HepG2 (cell line): ENCODE measurements around the gene ACOXL. TPM values are rescaled to one million over a fixed set of nuclear protein-coding genes. Genes with fewer than 3 reads are reported as not detected.

Source experiments
- ATAC-seq: fragments of 200-7000 bp; cut with Tn5 transposase; 3 replicates; pipeline ENCODE4 v1.9.1; 2020; ENCODE audit warnings: mild to moderate bottlenecking, moderate library complexity
- BruUV-seq: library from RNA; stranded (reverse); fragments of 400-500 nt; replicated peaks from 2 replicates; lab custom pipeline; 2021; lab: Mats Ljungman, UMichigan
- CTCF ChIA-PET: fragments of 300-600 bp; formaldehyde crosslinking; extraction: SDS; loops from one replicate; lab custom pipeline; 2021; ENCODE audit warnings: low total read pairs, inconsistent platforms, low intra/inter-chr PET ratio; lab: Yijun Ruan, JAX
- POLR2A ChIA-PET: fragments of 350-600 bp; sonication (Branson Sonifier 250); formaldehyde crosslinking; loops from one replicate; lab custom pipeline; 2020; ENCODE audit warnings: antibody characterized with exemption, inconsistent platforms; lab: Yijun Ruan, JAX
- DNase-seq: peaks from one replicate; pipeline ENCODE4 v3.0.0-alpha.2; 2015; ENCODE audit warnings: low spot score
- FAIRE-seq: peaks from 3 replicates; lab custom pipeline; 2011; peaks lifted over from hg19 to GRCh38; lab: Jason Lieb, UNC
- H2AFZ ChIP-seq: one replicate; pipeline ENCODE4 v1.6.1; 2011; ENCODE audit warnings: low read length, inconsistent platforms
- H3K27ac ChIP-seq: fragments of 300-600 bp; 3 replicates; pipeline ENCODE4 v1.8.0; 2011; ENCODE audit warnings: mixed run types, mild to moderate bottlenecking, mixed read lengths, low read length, inconsistent platforms; ENCODE audit not compliant: insufficient read depth; ENCODE audit errors: extremely low read length
- H3K27me3 ChIP-seq, 2 experiments: fragments of 200-600 bp in 1 of 2; 2 replicates in 1 of 2; 3 replicates in 1 of 2; pipeline versions ENCODE4 v1.6.0 to v1.8.0; 2011; ENCODE audit warnings: low read length in 2 of 2, mild to moderate bottlenecking in 2 of 2, moderate library complexity in 2 of 2, inconsistent platforms in 1 of 2; ENCODE audit not compliant: insufficient read depth in 2 of 2, control insufficient read depth in 1 of 2
- H3K36me3 ChIP-seq, 2 experiments: fragments of 200-600 bp in 1 of 2; replicated peaks in 1 of 2; 2 replicates in 1 of 2; 3 replicates in 1 of 2; pipeline versions ENCODE4 v1.5.1 to v1.8.0; 2011; ENCODE audit warnings: low read length in 2 of 2, inconsistent platforms in 1 of 2; ENCODE audit not compliant: insufficient read depth in 2 of 2, control insufficient read depth in 1 of 2
- H3K4me1 ChIP-seq: 2 replicates; pipeline ENCODE4 v1.5.1; 2012; ENCODE audit warnings: low read length, inconsistent platforms; ENCODE audit not compliant: insufficient read depth
- H3K4me2 ChIP-seq: 2 replicates; pipeline ENCODE4 v1.6.0; 2011; ENCODE audit warnings: low read depth, low read length, inconsistent platforms
- H3K4me3 ChIP-seq, 3 experiments: fragments of 200-600 bp in 1 of 3; sonication (generic), shearing (Covaris generic) in 1 of 3; replicated peaks in 1 of 3; 2 replicates each; pipeline ENCODE4 v1.5.1; 2011 to 2016; ENCODE audit warnings: low read length in 3 of 3, inconsistent platforms in 2 of 3, low read depth in 2 of 3, mild to moderate bottlenecking in 2 of 3, control low read depth in 1 of 3, mixed read lengths in 1 of 3; ENCODE audit not compliant: insufficient read depth in 1 of 3
- H3K79me2 ChIP-seq: one replicate; pipeline ENCODE4 v1.6.1; 2011; ENCODE audit warnings: low read length, inconsistent platforms; ENCODE audit not compliant: insufficient read depth
- H3K9ac ChIP-seq: 2 replicates; pipeline ENCODE4 v1.6.0; 2011; ENCODE audit warnings: mild to moderate bottlenecking, low read depth, low read length, inconsistent platforms; ENCODE audit not compliant: insufficient read depth
- H3K9me3 ChIP-seq: 2 replicates; pipeline ENCODE4 v1.5.1; 2012; ENCODE audit warnings: mild to moderate bottlenecking, low read length
- H4K20me1 ChIP-seq: 2 replicates; pipeline ENCODE4 v1.6.0; 2011; ENCODE audit warnings: inconsistent platforms, mild to moderate bottlenecking, low read length, moderate library complexity; ENCODE audit not compliant: insufficient read depth
- CEBPG ChIP-seq: IDR thresholded peaks from 2 replicates; pipeline ENCODE4 v1.6.1; 2016
- HDAC1 ChIP-seq: sonication (generic); formaldehyde crosslinking; IDR thresholded peaks from 2 replicates; pipeline ENCODE4 v1.5.1; 2020; ENCODE audit warnings: mild to moderate bottlenecking, missing genetic modification reagents
- MAFF ChIP-seq: IDR thresholded peaks from 2 replicates; pipeline ENCODE4 v1.6.1; 2011; ENCODE audit warnings: low read depth, low read length, improper control_type of control experiment
- NPAS2 ChIP-seq: sonication (generic); formaldehyde crosslinking; IDR thresholded peaks from 2 replicates; pipeline ENCODE4 v1.8.0; 2022; ENCODE audit warnings: mild to moderate bottlenecking, missing genetic modification reagents, borderline replicate concordance
- SAFB2 ChIP-seq: sonication (generic); formaldehyde crosslinking; IDR thresholded peaks from 2 replicates; pipeline ENCODE4 v1.5.1; 2020; ENCODE audit warnings: missing genetic modification reagents, low read depth, mild to moderate bottlenecking, borderline replicate concordance
- SMAD1 ChIP-seq: sonication (generic); formaldehyde crosslinking; IDR thresholded peaks from 2 replicates; pipeline ENCODE4 v1.4.0; 2020; ENCODE audit warnings: missing genetic modification reagents, low read depth, mild to moderate bottlenecking, borderline replicate concordance
- STAT5B ChIP-seq: sonication (generic); formaldehyde crosslinking; IDR thresholded peaks from 2 replicates; pipeline ENCODE4 v1.4.0; 2020; ENCODE audit warnings: missing genetic modification reagents
- U2AF2 ChIP-seq: fragments of 200-400 bp; formaldehyde crosslinking; IDR thresholded peaks from 2 replicates; pipeline ENCODE4 v1.6.1; 2017; ENCODE audit warnings: low read depth, mild to moderate bottlenecking, low read length
- ZBTB42 ChIP-seq: sonication (generic); formaldehyde crosslinking; IDR thresholded peaks from 2 replicates; pipeline ENCODE4 v1.5.0; 2020; ENCODE audit warnings: mild to moderate bottlenecking, missing genetic modification reagents
- ZMYM2 ChIP-seq: sonication (generic); formaldehyde crosslinking; IDR thresholded peaks from 2 replicates; pipeline ENCODE4 v1.8.0; 2022; ENCODE audit warnings: mild to moderate bottlenecking, missing genetic modification reagents
- ZNF234 ChIP-seq: sonication (generic); formaldehyde crosslinking; conservative IDR thresholded peaks from 2 replicates; pipeline ENCODE4 v1.5.1; 2020; ENCODE audit warnings: mild to moderate bottlenecking, missing genetic modification reagents
- ZNF431 ChIP-seq: sonication (generic); formaldehyde crosslinking; IDR thresholded peaks from 2 replicates; pipeline ENCODE4 v1.9.0; 2022; ENCODE audit warnings: missing genetic modification reagents, low read depth, mild to moderate bottlenecking, borderline replicate concordance
- ZNF670 ChIP-seq: sonication (generic); formaldehyde crosslinking; IDR thresholded peaks from 2 replicates; pipeline ENCODE4 v1.8.0; 2022; ENCODE audit warnings: mild to moderate bottlenecking, missing genetic modification reagents, borderline replicate concordance
- WGBS: methylation state at CpG from one replicate; pipeline ENCODE4 v1.1.6; 2017; ENCODE audit warnings: low lambda C conversion rate; 5-methylcytosine and 5-hydroxymethylcytosine counted together
- in situ Hi-C: cut with HindIII; loops from 2 replicates; pipeline ENCODE4 v1.10.0; 2017; ENCODE audit warnings: low pct_unique_long_range_greater_than_20kb; ENCODE audit not compliant: extremely low pct_ligation_motif_present
- intact Hi-C: fragments of 100-400 bp; cut with micrococcal nuclease; formaldehyde crosslinking; loops from one replicate; pipeline ENCODE4 v1.10.0; 2022; ENCODE audit not compliant: unreplicated experiment
- polyA plus RNA-seq, 8 experiments: library from polyadenylated mRNA; depleted of rRNA in 3 of 8; stranded (reverse) in 7 of 8; unstranded in 1 of 8; fragments of >200 nt; fragmentation: Illumina TruSeq in 4 of 8; extraction: Trizol in 4 of 8; gene quantifications; 2 replicates each; pipeline versions ENCODE4 v1.2.1 to v1.2.3, GENCODE V29; 2011 to 2016; ENCODE audit warnings: low read depth in 4 of 8, missing spikeins in 1 of 8, mixed read lengths in 1 of 8; ENCODE audit not compliant: insufficient read depth in 1 of 8
- total RNA-seq, 5 experiments: library from RNA; depleted of rRNA; stranded (reverse); fragments of >200 nt; fragmentation: Illumina TruSeq; extraction: Trizol; gene quantifications; 2 replicates each; pipeline ENCODE4 v1.2.3, GENCODE V29; 2016; ENCODE audit warnings: low read depth in 1 of 5
- TF ChIP-seq, protein P1 (sequence below): sonication (generic); formaldehyde crosslinking; IDR thresholded peaks from 2 replicates; pipeline ENCODE4 v1.5.0; 2020; ENCODE audit warnings: mild to moderate bottlenecking, missing genetic modification reagents, moderate library complexity
- TF ChIP-seq, protein P2 (sequence below): sonication (generic); formaldehyde crosslinking; IDR thresholded peaks from 2 replicates; pipeline ENCODE4 v1.4.0; 2020; ENCODE audit warnings: mild to moderate bottlenecking, missing genetic modification reagents
- TF ChIP-seq, protein P3 (sequence below): IDR thresholded peaks from 2 replicates; pipeline ENCODE4 v1.4.0; 2020; ENCODE audit warnings: mild to moderate bottlenecking, missing genetic modification reagents

Gene ACOXL
- total and polyA plus RNA-seq, 2 of the 13 experiments (the other 11 are each of a cell fraction or from before 2014, with no cell fraction given): not detected

DNA sequence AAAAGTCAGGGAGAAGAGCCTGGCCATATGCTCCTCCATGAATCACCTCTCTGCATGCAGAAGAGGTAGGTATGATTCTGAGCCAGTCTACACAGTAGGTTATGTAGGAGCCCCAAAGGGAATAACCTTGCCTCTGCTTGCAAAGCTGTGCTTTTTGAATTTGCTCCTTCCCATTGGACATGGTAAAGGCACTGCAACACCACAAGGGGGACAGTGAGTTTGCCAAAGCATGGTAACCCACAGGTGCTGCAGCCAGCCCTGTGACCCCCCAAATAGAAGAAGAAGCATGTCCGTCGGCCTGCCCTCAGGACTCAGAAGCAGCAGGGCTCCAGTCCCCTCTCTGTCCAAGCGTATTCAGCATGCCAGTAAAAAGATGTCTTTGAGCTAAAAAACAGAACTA, 337.3 kb downstream of the ACOXL start (continued):
- TF ChIP-seq CEBPG (CRISPR knock-in tag) (no peak), SMAD1 (CRISPR knock-in tag) (no peak)
- TF ChIP-seq, protein P1, sequence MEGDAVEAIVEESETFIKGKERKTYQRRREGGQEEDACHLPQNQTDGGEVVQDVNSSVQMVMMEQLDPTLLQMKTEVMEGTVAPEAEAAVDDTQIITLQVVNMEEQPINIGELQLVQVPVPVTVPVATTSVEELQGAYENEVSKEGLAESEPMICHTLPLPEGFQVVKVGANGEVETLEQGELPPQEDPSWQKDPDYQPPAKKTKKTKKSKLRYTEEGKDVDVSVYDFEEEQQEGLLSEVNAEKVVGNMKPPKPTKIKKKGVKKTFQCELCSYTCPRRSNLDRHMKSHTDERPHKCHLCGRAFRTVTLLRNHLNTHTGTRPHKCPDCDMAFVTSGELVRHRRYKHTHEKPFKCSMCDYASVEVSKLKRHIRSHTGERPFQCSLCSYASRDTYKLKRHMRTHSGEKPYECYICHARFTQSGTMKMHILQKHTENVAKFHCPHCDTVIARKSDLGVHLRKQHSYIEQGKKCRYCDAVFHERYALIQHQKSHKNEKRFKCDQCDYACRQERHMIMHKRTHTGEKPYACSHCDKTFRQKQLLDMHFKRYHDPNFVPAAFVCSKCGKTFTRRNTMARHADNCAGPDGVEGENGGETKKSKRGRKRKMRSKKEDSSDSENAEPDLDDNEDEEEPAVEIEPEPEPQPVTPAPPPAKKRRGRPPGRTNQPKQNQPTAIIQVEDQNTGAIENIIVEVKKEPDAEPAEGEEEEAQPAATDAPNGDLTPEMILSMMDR (CRISPR knock-in tag): peak; percentile 24

DNA sequence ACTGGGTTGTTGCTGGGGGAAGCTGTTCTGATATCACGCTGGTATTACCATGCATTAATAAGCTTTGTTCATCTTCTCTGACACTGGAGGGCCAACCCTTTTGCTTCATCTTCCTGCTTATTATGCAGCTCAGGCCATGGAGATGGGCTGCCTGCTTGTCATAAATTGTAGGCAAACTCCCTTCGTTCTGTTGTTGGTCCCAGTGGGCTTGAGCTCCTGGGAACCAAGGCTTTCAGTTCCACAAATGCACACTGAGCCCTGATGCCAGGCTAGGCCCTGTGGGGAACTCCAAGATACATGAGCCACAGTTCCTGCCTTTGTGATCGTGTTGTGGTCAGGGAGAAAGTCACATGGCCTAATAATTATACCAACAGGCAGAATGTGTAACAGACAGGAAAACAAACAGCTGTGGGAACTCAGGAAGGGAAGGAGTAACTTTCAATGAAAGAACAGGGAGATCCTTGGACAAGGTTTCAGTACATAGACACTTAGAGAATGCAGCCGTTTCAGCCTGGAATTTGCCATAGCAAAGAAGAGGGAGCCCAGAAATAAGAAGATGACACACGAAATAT, 339.3 kb downstream of the ACOXL start:
- no peaks in the 10 kb centered on the region for H3K36me3 ChIP-seq
- H3K27ac ChIP-seq: no peak overlapping the region
- H3K4me3 ChIP-seq: no peak overlapping the region
- no peak overlapping the region for H3K4me2 ChIP-seq
- POLR2A ChIA-PET: interaction anchor here (1.5 kb wide), 1 partner anchor 49 kb away, joined by 3 read pairs; the partner anchor contains the start of gene BCL2L11
- no peaks in the 10 kb centered on the region for H3K4me1 ChIP-seq
- no peak overlapping the region for H3K9ac ChIP-seq
- in situ Hi-C loops (no loop called here), intact Hi-C loops (no loop called here)
- 3% methylated on average over 5 of the region's 5 CpGs for WGBS
- H4K20me1 ChIP-seq: no peaks in the 10 kb centered on the region
- no peaks in the 10 kb centered on the region for H3K79me2 ChIP-seq
- H3K27me3 ChIP-seq: peaks cover 0 to 23% of the 10 kb centered on the region in 2 experiments; a peak in 1 of 5 replicates
- DNase-seq (no peak), ATAC-seq (no peak), FAIRE-seq (no peak)
- no TSS peak for BruUV-seq
- no peak overlapping the region for H2AFZ ChIP-seq
- peaks cover 15% of the 10 kb centered on the region; the same call in 1 of the 2 replicates for H3K9me3 ChIP-seq
- CTCF ChIA-PET: no interaction called here
- no peak for TF ChIP-seq NPAS2 (CRISPR knock-in tag)
- TF ChIP-seq, protein P2, sequence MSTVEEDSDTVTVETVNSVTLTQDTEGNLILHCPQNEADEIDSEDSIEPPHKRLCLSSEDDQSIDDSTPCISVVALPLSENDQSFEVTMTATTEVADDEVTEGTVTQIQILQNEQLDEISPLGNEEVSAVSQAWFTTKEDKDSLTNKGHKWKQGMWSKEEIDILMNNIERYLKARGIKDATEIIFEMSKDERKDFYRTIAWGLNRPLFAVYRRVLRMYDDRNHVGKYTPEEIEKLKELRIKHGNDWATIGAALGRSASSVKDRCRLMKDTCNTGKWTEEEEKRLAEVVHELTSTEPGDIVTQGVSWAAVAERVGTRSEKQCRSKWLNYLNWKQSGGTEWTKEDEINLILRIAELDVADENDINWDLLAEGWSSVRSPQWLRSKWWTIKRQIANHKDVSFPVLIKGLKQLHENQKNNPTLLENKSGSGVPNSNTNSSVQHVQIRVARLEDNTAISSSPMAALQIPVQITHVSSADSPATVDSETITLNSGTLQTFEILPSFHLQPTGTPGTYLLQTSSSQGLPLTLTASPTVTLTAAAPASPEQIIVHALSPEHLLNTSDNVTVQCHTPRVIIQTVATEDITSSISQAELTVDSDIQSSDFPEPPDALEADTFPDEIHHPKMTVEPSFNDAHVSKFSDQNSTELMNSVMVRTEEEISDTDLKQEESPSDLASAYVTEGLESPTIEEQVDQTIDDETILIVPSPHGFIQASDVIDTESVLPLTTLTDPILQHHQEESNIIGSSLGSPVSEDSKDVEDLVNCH (CRISPR knock-in tag): no peak
- no peak for TF ChIP-seq ZBTB42
- no peak for TF ChIP-seq ZNF431 (CRISPR knock-in tag)
- no peak for TF ChIP-seq U2AF2
- TF ChIP-seq STAT5B (CRISPR knock-in tag): no peak
- TF ChIP-seq, protein P3, sequence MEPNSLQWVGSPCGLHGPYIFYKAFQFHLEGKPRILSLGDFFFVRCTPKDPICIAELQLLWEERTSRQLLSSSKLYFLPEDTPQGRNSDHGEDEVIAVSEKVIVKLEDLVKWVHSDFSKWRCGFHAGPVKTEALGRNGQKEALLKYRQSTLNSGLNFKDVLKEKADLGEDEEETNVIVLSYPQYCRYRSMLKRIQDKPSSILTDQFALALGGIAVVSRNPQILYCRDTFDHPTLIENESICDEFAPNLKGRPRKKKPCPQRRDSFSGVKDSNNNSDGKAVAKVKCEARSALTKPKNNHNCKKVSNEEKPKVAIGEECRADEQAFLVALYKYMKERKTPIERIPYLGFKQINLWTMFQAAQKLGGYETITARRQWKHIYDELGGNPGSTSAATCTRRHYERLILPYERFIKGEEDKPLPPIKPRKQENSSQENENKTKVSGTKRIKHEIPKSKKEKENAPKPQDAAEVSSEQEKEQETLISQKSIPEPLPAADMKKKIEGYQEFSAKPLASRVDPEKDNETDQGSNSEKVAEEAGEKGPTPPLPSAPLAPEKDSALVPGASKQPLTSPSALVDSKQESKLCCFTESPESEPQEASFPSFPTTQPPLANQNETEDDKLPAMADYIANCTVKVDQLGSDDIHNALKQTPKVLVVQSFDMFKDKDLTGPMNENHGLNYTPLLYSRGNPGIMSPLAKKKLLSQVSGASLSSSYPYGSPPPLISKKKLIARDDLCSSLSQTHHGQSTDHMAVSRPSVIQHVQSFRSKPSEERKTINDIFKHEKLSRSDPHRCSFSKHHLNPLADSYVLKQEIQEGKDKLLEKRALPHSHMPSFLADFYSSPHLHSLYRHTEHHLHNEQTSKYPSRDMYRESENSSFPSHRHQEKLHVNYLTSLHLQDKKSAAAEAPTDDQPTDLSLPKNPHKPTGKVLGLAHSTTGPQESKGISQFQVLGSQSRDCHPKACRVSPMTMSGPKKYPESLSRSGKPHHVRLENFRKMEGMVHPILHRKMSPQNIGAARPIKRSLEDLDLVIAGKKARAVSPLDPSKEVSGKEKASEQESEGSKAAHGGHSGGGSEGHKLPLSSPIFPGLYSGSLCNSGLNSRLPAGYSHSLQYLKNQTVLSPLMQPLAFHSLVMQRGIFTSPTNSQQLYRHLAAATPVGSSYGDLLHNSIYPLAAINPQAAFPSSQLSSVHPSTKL: no peak
- no peak for TF ChIP-seq HDAC1
- TF ChIP-seq ZNF670 (CRISPR knock-in tag): no peak
- TF ChIP-seq ZMYM2 (CRISPR knock-in tag): no peak
- no peak for TF ChIP-seq SAFB2 (CRISPR knock-in tag)
- no peak for TF ChIP-seq ZNF234 (CRISPR knock-in tag)
- TF ChIP-seq MAFF: no peak
